Hepatocyte (in vitro differentiated cells): ENCODE measurements around the gene EFCAB10. TPM values are rescaled to one million over a fixed set of nuclear protein-coding genes. Genes with fewer than 3 reads are reported as not detected.
"Not testable (repeated sequence)": the region's sequence is repeated elsewhere in the genome, so short reads cannot be mapped to it uniquely, and the experiment has no call there.

ENCODE experiments used
- DNase-seq: peaks from one replicate; pipeline ENCODE4 v3.0.0-alpha.2; 2016; ENCODE audit warnings: low spot score
- H2AFZ ChIP-seq: fragments of 200-600 bp; sonication (generic); 2 replicates; pipeline ENCODE4 v1.6.0; 2016; ENCODE audit warnings: antibody characterized with exemption, mild to moderate bottlenecking
- H3K27ac ChIP-seq: fragments of 200-600 bp; sonication (generic); 2 replicates; pipeline ENCODE4 v1.5.1; 2016; ENCODE audit warnings: mild to moderate bottlenecking
- H3K27me3 ChIP-seq: fragments of 200-600 bp; sonication (generic); 2 replicates; pipeline ENCODE4 v1.6.1; 2016
- H3K36me3 ChIP-seq: fragments of 200-600 bp; sonication (generic); replicated peaks from 2 replicates; pipeline ENCODE4 v1.5.1; 2016; ENCODE audit warnings: low read depth; ENCODE audit not compliant: insufficient read depth
- H3K4me1 ChIP-seq: fragments of 200-600 bp; sonication (generic); 2 replicates; pipeline ENCODE4 v1.5.1; 2016; ENCODE audit warnings: mild to moderate bottlenecking, moderate library complexity; ENCODE audit not compliant: insufficient read depth
- H3K4me2 ChIP-seq: fragments of 200-600 bp; sonication (generic); 2 replicates; pipeline ENCODE4 v1.6.0; 2016
- H3K4me3 ChIP-seq: fragments of 200-600 bp; sonication (generic); 2 replicates; pipeline ENCODE4 v1.5.1; 2016; ENCODE audit warnings: mild to moderate bottlenecking
- H3K79me2 ChIP-seq: fragments of 200-600 bp; sonication (generic); 2 replicates; pipeline ENCODE4 v1.6.0; 2017; ENCODE audit warnings: mild to moderate bottlenecking
- H3K9me2 ChIP-seq: fragments of 200-600 bp; sonication (generic); replicated peaks from 2 replicates; pipeline ENCODE4 v1.6.0; 2017; ENCODE audit warnings: mild to moderate bottlenecking; ENCODE audit not compliant: insufficient read depth
- H3K9me3 ChIP-seq: fragments of 200-600 bp; sonication (generic); 2 replicates; pipeline ENCODE4 v1.5.1; 2016; ENCODE audit warnings: low read depth, mild to moderate bottlenecking
- H4K20me1 ChIP-seq: fragments of 200-600 bp; sonication (generic); 2 replicates; pipeline ENCODE4 v1.6.0; 2016; ENCODE audit warnings: mild to moderate bottlenecking; ENCODE audit not compliant: insufficient read depth, poor library complexity, severe bottlenecking
- EZH2 ChIP-seq: fragments of 200-600 bp; sonication (generic); IDR thresholded peaks from 2 replicates; pipeline ENCODE4 v1.6.1; 2016; ENCODE audit warnings: antibody characterized with exemption, mild to moderate bottlenecking, borderline replicate concordance
- EZH2phosphoT487 ChIP-seq: fragments of 200-600 bp; sonication (generic); IDR thresholded peaks from one replicate; pipeline ENCODE4 v1.6.1; 2018; ENCODE audit warnings: antibody characterized with exemption, mild to moderate bottlenecking, low read depth, moderate library complexity; ENCODE audit not compliant: unreplicated experiment, severe bottlenecking
- WGBS: methylation state at CpG from one replicate; pipeline ENCODE4 v1.1.6; 2016; ENCODE audit warnings: low lambda C conversion rate; ENCODE audit errors: missing lambda C conversion rate; 5-methylcytosine and 5-hydroxymethylcytosine counted together
- polyA plus RNA-seq: library from polyadenylated mRNA; unstranded; fragments of >200 nt; fragmentation: Nextera tagmentation; extraction: Ambion mirVana; gene quantifications from 2 replicates; pipeline ENCODE4 v1.2.1, GENCODE V29; 2016
- total RNA-seq: library from RNA; depleted of rRNA; stranded (reverse); fragments of >200 nt; gene quantifications from 2 replicates; pipeline ENCODE4 v1.2.3, GENCODE V29; 2014
- TF ChIP-seq, protein P1 (sequence below): fragments of 200-600 bp; sonication (generic); IDR thresholded peaks from 2 replicates; pipeline ENCODE4 v1.5.1; 2016; ENCODE audit warnings: antibody characterized with exemption, mild to moderate bottlenecking; ENCODE audit not compliant: poor library complexity

EFCAB10 gene
- total and polyA plus RNA-seq, 2 experiments from 2014 or later: 0.24 TPM; not detected in 1

DNA sequence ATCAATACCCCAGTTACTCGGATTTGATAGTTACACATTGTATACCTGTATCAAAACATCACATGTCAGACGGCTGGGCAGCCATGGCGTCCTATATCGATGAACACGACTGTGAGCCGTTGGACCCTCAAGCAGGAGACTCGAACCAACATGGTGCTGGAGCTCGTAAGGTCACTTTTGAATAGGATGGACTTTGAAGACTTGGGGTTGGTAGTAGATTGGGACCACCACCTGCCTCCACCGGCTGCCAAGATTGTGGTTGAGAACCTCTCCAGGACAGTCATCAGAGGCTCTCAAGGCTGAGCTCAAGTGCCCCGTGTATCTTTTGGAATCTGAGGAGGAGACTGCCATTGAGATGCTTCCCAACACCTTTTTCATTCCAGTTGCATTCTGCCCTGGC is 51.2 kb downstream of the EFCAB10 start:
- Histone ChIP-seq H3K4me2 (no peak overlapping the region), H3K4me1 (peaks cover 9% of the 10 kb centered on the region), H4K20me1 (no peaks in the 10 kb centered on the region), H2AFZ (no peak overlapping the region), H3K4me3 (no peak overlapping the region), H3K79me2 (peaks cover 27% of the 10 kb centered on the region), H3K27ac (no peak overlapping the region), H3K27me3 (no peaks in the 10 kb centered on the region), H3K9me2 (no peaks in the 10 kb centered on the region), H3K36me3 (no peaks in the 10 kb centered on the region), H3K9me3 (no peaks in the 10 kb centered on the region)
- WGBS: 94% methylated on average over 10 of the region's 10 CpGs
- DNase-seq: no peak
- TF ChIP-seq, protein P1, sequence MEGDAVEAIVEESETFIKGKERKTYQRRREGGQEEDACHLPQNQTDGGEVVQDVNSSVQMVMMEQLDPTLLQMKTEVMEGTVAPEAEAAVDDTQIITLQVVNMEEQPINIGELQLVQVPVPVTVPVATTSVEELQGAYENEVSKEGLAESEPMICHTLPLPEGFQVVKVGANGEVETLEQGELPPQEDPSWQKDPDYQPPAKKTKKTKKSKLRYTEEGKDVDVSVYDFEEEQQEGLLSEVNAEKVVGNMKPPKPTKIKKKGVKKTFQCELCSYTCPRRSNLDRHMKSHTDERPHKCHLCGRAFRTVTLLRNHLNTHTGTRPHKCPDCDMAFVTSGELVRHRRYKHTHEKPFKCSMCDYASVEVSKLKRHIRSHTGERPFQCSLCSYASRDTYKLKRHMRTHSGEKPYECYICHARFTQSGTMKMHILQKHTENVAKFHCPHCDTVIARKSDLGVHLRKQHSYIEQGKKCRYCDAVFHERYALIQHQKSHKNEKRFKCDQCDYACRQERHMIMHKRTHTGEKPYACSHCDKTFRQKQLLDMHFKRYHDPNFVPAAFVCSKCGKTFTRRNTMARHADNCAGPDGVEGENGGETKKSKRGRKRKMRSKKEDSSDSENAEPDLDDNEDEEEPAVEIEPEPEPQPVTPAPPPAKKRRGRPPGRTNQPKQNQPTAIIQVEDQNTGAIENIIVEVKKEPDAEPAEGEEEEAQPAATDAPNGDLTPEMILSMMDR: no peak
- TF ChIP-seq EZH2 (no peak), EZH2phosphoT487 (no peak)

DNA sequence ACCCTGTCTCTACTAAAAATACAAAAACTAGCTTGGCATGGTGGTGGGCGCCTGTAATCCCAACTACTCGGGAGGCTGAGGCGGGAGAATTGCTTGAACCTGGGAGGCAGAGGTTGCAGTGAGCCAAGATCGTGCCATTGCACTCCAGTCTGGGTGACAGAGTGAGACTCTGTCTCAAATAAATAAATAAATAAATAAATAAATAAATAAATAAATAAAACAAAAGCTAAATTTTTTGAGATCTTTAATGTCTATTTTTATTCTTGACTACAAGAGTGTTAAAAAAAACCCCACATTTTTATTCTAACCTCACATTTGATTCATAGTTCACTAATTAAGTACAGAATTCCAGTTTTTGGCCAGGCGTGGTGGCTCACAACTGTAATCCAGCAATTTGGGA is 53.6 kb downstream of the EFCAB10 start:
- H2AFZ ChIP-seq, H3K9me3 ChIP-seq, DNase-seq, H3K4me3 ChIP-seq, H3K79me2 ChIP-seq, H4K20me1 ChIP-seq, H3K4me2 ChIP-seq, H3K27me3 ChIP-seq, H3K36me3 ChIP-seq, H3K27ac ChIP-seq, H3K9me2 ChIP-seq, H3K4me1 ChIP-seq: not testable (repeated sequence)
- 97% methylated on average over 5 of the region's 5 CpGs for WGBS

DNA sequence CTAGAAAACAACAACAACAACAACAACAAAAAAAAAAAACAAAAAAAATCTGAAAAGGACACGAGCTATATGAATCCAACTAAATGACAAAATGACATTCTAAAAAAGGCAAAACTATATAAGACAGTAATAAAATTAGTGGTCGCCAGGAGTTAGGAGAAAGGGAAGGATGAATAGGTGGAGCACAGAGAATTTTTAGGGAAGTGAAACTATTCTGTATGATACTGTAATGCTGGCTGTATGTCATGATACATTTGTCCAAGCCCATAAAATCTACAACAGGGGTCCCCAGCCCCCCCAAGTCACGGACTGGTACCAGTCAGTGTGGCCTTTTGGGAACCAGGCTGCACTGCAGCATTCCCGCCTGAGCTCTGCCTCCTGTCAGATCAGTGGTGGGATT is 56.5 kb downstream of the EFCAB10 start:
- no peaks in the 10 kb centered on the region for H3K36me3 ChIP-seq
- no peak overlapping the region for H2AFZ ChIP-seq
- H3K9me2 ChIP-seq: no peaks in the 10 kb centered on the region
- WGBS: 81% methylated on average over 4 of the region's 4 CpGs
- peaks cover 7% of the 10 kb centered on the region for H3K4me1 ChIP-seq
- no peak for DNase-seq
- no peaks in the 10 kb centered on the region for H3K9me3 ChIP-seq
- no peak overlapping the region for H3K4me2 ChIP-seq
- no peaks in the 10 kb centered on the region for H3K27me3 ChIP-seq
- no peaks in the 10 kb centered on the region for H4K20me1 ChIP-seq
- peaks cover 9% of the 10 kb centered on the region for H3K79me2 ChIP-seq
- TF ChIP-seq EZH2phosphoT487 (no peak), EZH2 (no peak)
- TF ChIP-seq, protein P1: no peak
- no peak overlapping the region for H3K4me3 ChIP-seq
- H3K27ac ChIP-seq: no peak overlapping the region

DNA sequence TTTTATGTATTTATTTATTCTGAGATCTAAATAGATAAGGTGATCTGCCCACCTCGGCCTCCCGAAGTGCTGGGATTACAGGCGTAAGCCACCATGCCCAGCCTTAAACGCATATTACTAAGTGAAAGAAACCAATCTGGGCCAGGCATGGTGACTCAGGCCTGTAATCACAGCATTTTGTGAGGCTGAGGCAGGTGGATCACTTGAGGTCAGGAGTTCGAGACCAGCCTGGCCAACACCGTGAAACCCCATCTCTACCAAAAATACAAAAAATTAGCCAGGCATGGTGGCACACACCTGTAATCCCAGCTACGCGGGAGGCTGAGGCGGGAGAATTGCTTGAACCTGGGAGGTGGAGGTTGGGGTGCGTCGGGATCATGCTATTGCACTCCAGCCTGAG is 56.9 kb downstream of the EFCAB10 start:
- not testable (repeated sequence) for H3K9me2 ChIP-seq, H3K4me1 ChIP-seq, H3K4me2 ChIP-seq, H3K9me3 ChIP-seq, H3K27me3 ChIP-seq, DNase-seq, H2AFZ ChIP-seq, H3K4me3 ChIP-seq, H4K20me1 ChIP-seq, H3K27ac ChIP-seq, H3K36me3 ChIP-seq
- peaks cover 13% of the 10 kb centered on the region for H3K79me2 ChIP-seq
- WGBS: 94% methylated on average over 11 of the region's 11 CpGs
